ES-I3 (cell line): ENCODE data around the gene R3HDML.

Experiments used
- H3K36me3 ChIP-seq: 2 replicates; pipeline ENCODE4 v1.6.1; 2013; ENCODE audit warnings: mild to moderate bottlenecking, low read length, control low read depth, moderate library complexity; ENCODE audit not compliant: insufficient read depth
- H3K4me1 ChIP-seq: 2 replicates; pipeline ENCODE4 v1.6.1; 2013; ENCODE audit warnings: mild to moderate bottlenecking, control low read depth, low read length; ENCODE audit not compliant: insufficient read depth
- H3K9ac ChIP-seq: 2 replicates; pipeline ENCODE4 v1.6.1; 2013; ENCODE audit warnings: low read depth, mild to moderate bottlenecking, low read length, moderate library complexity
- H3K9me3 ChIP-seq: 2 replicates; pipeline ENCODE4 v1.6.1; 2013; ENCODE audit warnings: mild to moderate bottlenecking, low read length, moderate library complexity; ENCODE audit not compliant: control insufficient read depth, insufficient read depth

R3HDML gene

GRCh38 chr20:44394702-44395460 lies 58.0 kb downstream of the R3HDML start:
- H3K4me1 ChIP-seq = no peaks in the 10 kb centered on the region
- H3K36me3 ChIP-seq = no peaks in the 10 kb centered on the region
- no peak overlapping the region for H3K9ac ChIP-seq
- no peaks in the 10 kb centered on the region for H3K9me3 ChIP-seq

GRCh38 chr20:44395461-44396340 lies 58.9 kb downstream of the R3HDML start:
- no peaks in the 10 kb centered on the region for H3K36me3 ChIP-seq
- H3K9ac ChIP-seq = no peak overlapping the region
- no peaks in the 10 kb centered on the region for H3K4me1 ChIP-seq

GRCh38 chr20:44396369-44397130 lies 59.7 kb downstream of the R3HDML start:
- Histone ChIP-seq H3K36me3 (no peaks in the 10 kb centered on the region), H3K9me3 (no peaks in the 10 kb centered on the region), H3K9ac (no peak overlapping the region), H3K4me1 (no peaks in the 10 kb centered on the region)

More at GRCh38 chr20:44395461-44396340, 58.9 kb downstream of the R3HDML start:
- no peaks in the 10 kb centered on the region for H3K9me3 ChIP-seq

GRCh38 chr20:44398335-44398734 lies 61.5 kb downstream of the R3HDML start:
- Histone ChIP-seq H3K9me3 (no peaks in the 10 kb centered on the region), H3K4me1 (no peaks in the 10 kb centered on the region), H3K9ac (no peak overlapping the region), H3K36me3 (no peaks in the 10 kb centered on the region)

GRCh38 chr20:44399446-44399845 lies 62.6 kb downstream of the R3HDML start:
- Histone ChIP-seq H3K9me3 (no peaks in the 10 kb centered on the region), H3K9ac (no peak overlapping the region), H3K4me1 (no peaks in the 10 kb centered on the region), H3K36me3 (no peaks in the 10 kb centered on the region)

- H3K9ac ChIP-seq = no peak overlapping the region
Measured at GRCh38 chr20:44400671-44400969, 63.8 kb downstream of the R3HDML start.

More at GRCh38 chr20:44400671-44400969, 63.8 kb downstream of the R3HDML start:
- H3K36me3 ChIP-seq = no peaks in the 10 kb centered on the region
- H3K4me1 ChIP-seq = no peaks in the 10 kb centered on the region
- H3K9me3 ChIP-seq = no peaks in the 10 kb centered on the region
